Neural progenitor cell (in vitro differentiated cells): Measurements from ENCODE around the gene LIF.

Experiments
- CTCF ChIP-seq: fragments of 200-600 bp; sonication (generic); IDR thresholded peaks from 2 replicates; pipeline ENCODE4 v1.5.1; 2017; ENCODE audit warnings: antibody characterized with exemption, mild to moderate bottlenecking
- EZH2 ChIP-seq: fragments of 200-600 bp; sonication (generic); IDR thresholded peaks from 2 replicates; pipeline ENCODE4 v1.6.1; 2017; ENCODE audit warnings: antibody characterized with exemption, mild to moderate bottlenecking, moderate library complexity
- EZH2phosphoT487 ChIP-seq: fragments of 200-600 bp; sonication (generic); IDR thresholded peaks from 2 replicates; pipeline ENCODE4 v1.6.1; 2017; ENCODE audit warnings: antibody characterized with exemption

GRCh38 chr22:30238136-30238535 lies 8.4 kb downstream of the LIF start:
- TF ChIP-seq CTCF (no peak), EZH2 (no peak), EZH2phosphoT487 (no peak)
